Neuronal stem cell (in vitro differentiated cells): ENCODE data around the gene TMBIM6.
"Not testable (repeated sequence)": the region's sequence is repeated elsewhere in the genome, so short reads cannot be mapped to it uniquely, and the experiment has no call there.

ENCODE experiments used
- DNase-seq: peaks from one replicate; pipeline ENCODE4 v3.0.0-alpha.2; 2013; ENCODE audit warnings: low spot score
- H2AFZ ChIP-seq: one replicate; pipeline ENCODE4 v1.6.1; 2013; ENCODE audit warnings: mild to moderate bottlenecking, low read length, inconsistent platforms
- H2AK5ac ChIP-seq: 2 replicates; pipeline ENCODE4 v1.6.1; 2013; ENCODE audit warnings: low read depth, mild to moderate bottlenecking, inconsistent platforms, low read length, moderate library complexity, mixed read lengths
- H2BK120ac ChIP-seq: 2 replicates; pipeline ENCODE4 v1.6.1; 2013; ENCODE audit warnings: low read depth, mild to moderate bottlenecking, inconsistent platforms, low read length, moderate library complexity, mixed read lengths
- H2BK12ac ChIP-seq: one replicate; pipeline ENCODE4 v1.6.1; 2013; ENCODE audit warnings: low read length, inconsistent platforms
- H2BK15ac ChIP-seq: 2 replicates; pipeline ENCODE4 v1.6.1; 2013; ENCODE audit warnings: mild to moderate bottlenecking, low read length, inconsistent platforms, mixed read lengths
- H2BK5ac ChIP-seq: one replicate; pipeline ENCODE4 v1.6.1; 2013; ENCODE audit warnings: inconsistent platforms, mild to moderate bottlenecking, low read length, moderate library complexity
- H3K14ac ChIP-seq: one replicate; pipeline ENCODE4 v1.6.1; 2013; ENCODE audit warnings: low read length, inconsistent platforms
- H3K18ac ChIP-seq: 2 replicates; pipeline ENCODE4 v1.6.1; 2013; ENCODE audit warnings: low read length, inconsistent platforms
- H3K23ac ChIP-seq: 2 replicates; pipeline ENCODE4 v1.6.1; 2013; ENCODE audit warnings: low read depth, mild to moderate bottlenecking, mixed read lengths, low read length, inconsistent platforms; ENCODE audit not compliant: poor library complexity
- H3K27ac ChIP-seq: replicated peaks from 3 replicates; pipeline ENCODE4 v1.5.1; 2013; ENCODE audit warnings: low read length, inconsistent platforms
- H3K27me3 ChIP-seq, 3 experiments: 2 replicates each; pipeline ENCODE4 v1.6.1; 2013; ENCODE audit warnings: low read length in 3 of 3, mild to moderate bottlenecking in 2 of 3, inconsistent platforms in 1 of 3, low read depth in 1 of 3, mixed read lengths in 1 of 3, moderate library complexity in 1 of 3; ENCODE audit not compliant: control insufficient read depth in 3 of 3, insufficient read depth in 3 of 3
- H3K36me3 ChIP-seq, 2 donors: replicated peaks in 1 of 2; 2 replicates each; pipeline ENCODE4 v1.6.1; 2013; ENCODE audit warnings: low read length in 2 of 2; ENCODE audit not compliant: control insufficient read depth in 2 of 2, insufficient read depth in 2 of 2
- H3K4ac ChIP-seq: 2 replicates; pipeline ENCODE4 v1.6.1; 2013; ENCODE audit warnings: inconsistent platforms, mild to moderate bottlenecking, low read length, moderate library complexity
- H3K4me1 ChIP-seq, 2 donors: 1 replicate in 1 of 2; 2 replicates in 1 of 2; pipeline ENCODE4 v1.6.1; 2013; ENCODE audit warnings: low read length in 2 of 2, low read depth in 1 of 2; ENCODE audit not compliant: control insufficient read depth in 2 of 2, insufficient read depth in 1 of 2
- H3K4me2 ChIP-seq: one replicate; pipeline ENCODE4 v1.6.1; 2013; ENCODE audit warnings: mild to moderate bottlenecking, low read length, inconsistent platforms; ENCODE audit not compliant: insufficient read depth, poor library complexity, severe bottlenecking
- H3K4me3 ChIP-seq, 2 donors: 2 replicates each; pipeline ENCODE4 v1.5.1; 2013; ENCODE audit warnings: low read length in 2 of 2, mild to moderate bottlenecking in 2 of 2, inconsistent platforms in 1 of 2, moderate library complexity in 1 of 2
- H3K79me1 ChIP-seq: one replicate; pipeline ENCODE4 v1.6.1; 2013; ENCODE audit warnings: low read depth, mild to moderate bottlenecking, inconsistent platforms, low read length, moderate library complexity
- H3K9ac ChIP-seq: one replicate; pipeline ENCODE4 v1.6.1; 2013; ENCODE audit warnings: mild to moderate bottlenecking, low read depth, low read length, inconsistent platforms; ENCODE audit not compliant: poor library complexity
- H3K9me3 ChIP-seq, 2 donors: replicated peaks in 1 of 2; 2 replicates each; pipeline versions ENCODE3 to v1.6.1; 2013; ENCODE audit warnings: low read length in 2 of 2, mild to moderate bottlenecking in 2 of 2, inconsistent platforms in 1 of 2, low read depth in 1 of 2, mixed read lengths in 1 of 2, moderate library complexity in 1 of 2; ENCODE audit not compliant: control insufficient read depth in 2 of 2, insufficient read depth in 1 of 2
- H4K8ac ChIP-seq: one replicate; pipeline ENCODE4 v1.6.1; 2013; ENCODE audit warnings: low read depth, mild to moderate bottlenecking, inconsistent platforms, low read length, moderate library complexity
- H4K91ac ChIP-seq: one replicate; pipeline ENCODE4 v1.6.1; 2013; ENCODE audit warnings: low read length, low read depth, mild to moderate bottlenecking, inconsistent platforms; ENCODE audit not compliant: poor library complexity
- WGBS, 2 donors: extraction: QIAGEN DNeasy Blood & Tissue Kit; methylation state at CpG; one replicate each; pipeline ENCODE4 v1.1.7; 2013; ENCODE audit warnings: missing lambda C conversion rate in 2 of 2, mixed read lengths in 1 of 2; ENCODE audit not compliant: insufficient read length in 2 of 2, insufficient replicate concordance in 1 of 2; ENCODE audit errors: extremely low coverage in 2 of 2; 5-methylcytosine and 5-hydroxymethylcytosine counted together

Gene TMBIM6

GRCh38 chr12:49764126-49764525, 22.8 kb downstream of the TMBIM6 start:
- Histone ChIP-seq H3K9ac (no peak overlapping the region), H2AFZ (no peak overlapping the region), H2BK15ac (no peak overlapping the region), H3K4ac (no peak overlapping the region), H2BK12ac (no peak overlapping the region), H3K27me3 (no peaks in the 10 kb centered on the region), H2AK5ac (no peak overlapping the region), H3K79me1 (no peaks in the 10 kb centered on the region), H4K91ac (no peak overlapping the region), H3K23ac (no peak overlapping the region), H3K18ac (no peak overlapping the region), H4K8ac (no peak overlapping the region), H3K9me3 (peaks cover 0 to 1% of the 10 kb centered on the region in 2 donors), H3K27ac (no peak overlapping the region), H3K4me2 (no peak overlapping the region), H3K4me1 (no peaks in the 10 kb centered on the region), H2BK5ac (no peak overlapping the region), H2BK120ac (no peak overlapping the region), H3K14ac (no peak overlapping the region), H3K4me3 (no peak overlapping the region), H3K36me3 (peaks cover 36 to 67% of the 10 kb centered on the region in 2 donors)
- no peak for DNase-seq
- no CpG with 5 or more reads among the region's 3 CpGs for WGBS, 2 donors

GRCh38 chr12:49766115-49766455, 24.7 kb downstream of the TMBIM6 start:
- no peak for DNase-seq
- no peaks in the 10 kb centered on the region for H3K27me3 ChIP-seq
- peaks cover 27 to 47% of the 10 kb centered on the region in 2 donors for H3K36me3 ChIP-seq
- H3K18ac ChIP-seq: no peak overlapping the region
- no peak overlapping the region for H3K27ac ChIP-seq
- WGBS, 2 donors: no CpG with 5 or more reads among the region's 8 CpGs
- H3K79me1 ChIP-seq: no peaks in the 10 kb centered on the region
- no peak overlapping the region for H2BK120ac ChIP-seq
- no peak overlapping the region for H3K23ac ChIP-seq
- no peak overlapping the region for H3K4me3 ChIP-seq
- no peak overlapping the region for H2BK12ac ChIP-seq
- no peak overlapping the region for H3K4me2 ChIP-seq
- H3K14ac ChIP-seq: no peak overlapping the region
- no peak overlapping the region for H2AK5ac ChIP-seq
- no peak overlapping the region for H3K4ac ChIP-seq
- no peak overlapping the region for H4K8ac ChIP-seq
- no peak overlapping the region for H3K9ac ChIP-seq
- H3K9me3 ChIP-seq: no peaks in the 10 kb centered on the region
- H3K4me1 ChIP-seq: no peaks in the 10 kb centered on the region
- no peak overlapping the region for H2AFZ ChIP-seq
- H2BK5ac ChIP-seq: no peak overlapping the region
- H2BK15ac ChIP-seq: no peak overlapping the region
- H4K91ac ChIP-seq: no peak overlapping the region

DNA sequence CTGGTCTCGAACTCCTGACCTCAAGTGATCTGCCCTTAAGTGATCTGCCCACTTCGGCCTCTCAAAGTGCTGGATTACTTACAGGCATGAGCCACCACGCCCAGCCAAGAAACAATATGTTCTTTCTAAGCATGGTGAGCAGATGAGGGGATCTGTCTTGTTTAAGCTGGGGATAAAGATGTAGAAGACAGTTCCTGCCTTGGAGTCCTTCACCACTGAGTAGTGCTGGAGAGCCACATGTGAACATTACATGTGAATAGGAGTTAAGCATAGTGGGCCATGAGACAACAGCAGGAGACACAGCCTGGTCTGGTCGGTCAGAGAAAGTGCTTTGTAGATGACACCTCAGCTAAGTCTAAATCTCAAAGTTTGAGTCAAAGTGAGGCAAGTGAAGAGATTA, 26.0 kb downstream of the TMBIM6 start:
- H3K4me3 ChIP-seq: no peak overlapping the region
- H4K8ac ChIP-seq: no peak overlapping the region
- H3K23ac ChIP-seq: no peak overlapping the region
- DNase-seq: no peak
- no peak overlapping the region for H2BK15ac ChIP-seq
- no peak overlapping the region for H2BK120ac ChIP-seq
- H3K4ac ChIP-seq: no peak overlapping the region
- no peak overlapping the region for H2BK5ac ChIP-seq
- peaks cover 18 to 34% of the 10 kb centered on the region in 2 donors for H3K36me3 ChIP-seq
- no peak overlapping the region for H3K27ac ChIP-seq
- H3K27me3 ChIP-seq: no peaks in the 10 kb centered on the region
- H3K14ac ChIP-seq: no peak overlapping the region
- H3K4me1 ChIP-seq: no peaks in the 10 kb centered on the region
- no peaks in the 10 kb centered on the region for H3K79me1 ChIP-seq
- no CpG with 5 or more reads among the region's 4 CpGs for WGBS, 2 donors
- no peak overlapping the region for H2AFZ ChIP-seq
- H4K91ac ChIP-seq: no peak overlapping the region
- no peak overlapping the region for H3K18ac ChIP-seq
- H3K9ac ChIP-seq: no peak overlapping the region
- H3K9me3 ChIP-seq: no peaks in the 10 kb centered on the region
- no peak overlapping the region for H2AK5ac ChIP-seq
- no peak overlapping the region for H3K4me2 ChIP-seq
- H2BK12ac ChIP-seq: no peak overlapping the region

GRCh38 chr12:49773102-49773501, 31.7 kb downstream of the TMBIM6 start:
- not testable (repeated sequence) for H3K4me3 ChIP-seq, H2AK5ac ChIP-seq, H3K27me3 ChIP-seq, H3K79me1 ChIP-seq, H2BK15ac ChIP-seq, H3K9me3 ChIP-seq, H2BK12ac ChIP-seq, H3K14ac ChIP-seq, H2AFZ ChIP-seq, H3K18ac ChIP-seq, H3K27ac ChIP-seq, H3K4me2 ChIP-seq, H3K4ac ChIP-seq, H4K8ac ChIP-seq, H3K9ac ChIP-seq, H4K91ac ChIP-seq, H3K23ac ChIP-seq, H2BK5ac ChIP-seq, H2BK120ac ChIP-seq, DNase-seq, H3K36me3 ChIP-seq, H3K4me1 ChIP-seq
- WGBS, 2 donors: no CpG with 5 or more reads among the region's 7 CpGs
